GM23338 (cell line): Measurements from ENCODE around the gene MIPEP. TPM values are rescaled to one million over a fixed set of nuclear protein-coding genes. Genes with fewer than 3 reads are reported as not detected.

ENCODE experiments used
- CREB1 ChIP-seq: fragments of 250-450 bp; sonication (Bioruptor Pico); IDR thresholded peaks from 2 replicates; pipeline ENCODE4 v1.5.0; 2020; ENCODE audit warnings: low read depth, mild to moderate bottlenecking, moderate library complexity
- STAT1 ChIP-seq: IDR thresholded peaks from one replicate; pipeline ENCODE4 v1.6.1; 2016; ENCODE audit warnings: antibody characterized with exemption; ENCODE audit not compliant: unreplicated experiment
- ZNF114 ChIP-seq: fragments of 250-450 bp; sonication (Bioruptor Pico); IDR thresholded peaks from 2 replicates; pipeline ENCODE4 v1.5.0; 2020; ENCODE audit warnings: mild to moderate bottlenecking, moderate library complexity
- ZNF331 ChIP-seq: fragments of 250-450 bp; sonication (Bioruptor Pico); IDR thresholded peaks from 2 replicates; pipeline ENCODE4 v1.5.0; 2020; ENCODE audit warnings: low read depth, mild to moderate bottlenecking, moderate library complexity
- polyA plus RNA-seq: library from polyadenylated mRNA; unstranded; fragments of >200 nt; fragmentation: Nextera tagmentation; extraction: Ambion mirVana; gene quantifications from 2 replicates; pipeline ENCODE4 v1.2.1, GENCODE V29; 2016
- total RNA-seq: library from RNA; depleted of rRNA; stranded (reverse); fragments of >200 nt; shearing (Covaris generic); gene quantifications from 2 replicates; pipeline ENCODE4 v1.2.3, GENCODE V29; 2014
- TF ChIP-seq, protein P1 (sequence below): fragments of 250-450 bp; sonication (Bioruptor Pico); IDR thresholded peaks from 2 replicates; pipeline ENCODE4 v1.5.0; 2020; ENCODE audit warnings: mild to moderate bottlenecking, moderate library complexity
- TF ChIP-seq, protein P2 (sequence below), 2 experiments: fragments of 200-600 bp in 1 of 2; sonication (generic) in 1 of 2; conservative IDR thresholded peaks; 2 replicates each; pipeline versions ENCODE4 v1.5.1 to v1.6.1; 2016 to 2017; ENCODE audit warnings: antibody characterized with exemption in 2 of 2, low read depth in 2 of 2, mild to moderate bottlenecking in 2 of 2, moderate library complexity in 1 of 2
- TF ChIP-seq, protein P3 (sequence below): IDR thresholded peaks from 2 replicates; pipeline ENCODE4 v1.6.1; 2016; ENCODE audit warnings: antibody characterized with exemption

Gene MIPEP
- total and polyA plus RNA-seq, 2 experiments from 2014 or later = 20.8 to 22.5 TPM

DNA sequence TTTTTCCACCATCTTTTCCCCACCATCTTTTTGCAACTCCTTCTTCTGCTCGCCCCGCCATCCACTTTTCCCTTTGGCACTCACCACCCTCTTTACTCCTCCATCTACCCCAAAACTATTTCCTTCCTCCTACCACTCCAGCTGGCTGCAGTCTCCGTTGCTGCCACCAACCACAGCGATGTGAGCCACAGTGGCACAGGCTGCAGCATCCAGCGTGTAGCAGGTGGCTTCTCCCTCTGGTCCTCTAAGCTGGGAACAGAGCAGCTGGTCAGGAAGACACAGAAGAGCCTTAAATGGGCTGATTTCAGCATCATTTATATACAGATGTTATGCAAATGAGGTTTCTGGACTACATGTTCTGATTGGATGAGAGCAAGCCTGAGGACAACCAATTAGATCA is 174.5 kb downstream of the MIPEP start (continued):
- TF ChIP-seq, protein P1, sequence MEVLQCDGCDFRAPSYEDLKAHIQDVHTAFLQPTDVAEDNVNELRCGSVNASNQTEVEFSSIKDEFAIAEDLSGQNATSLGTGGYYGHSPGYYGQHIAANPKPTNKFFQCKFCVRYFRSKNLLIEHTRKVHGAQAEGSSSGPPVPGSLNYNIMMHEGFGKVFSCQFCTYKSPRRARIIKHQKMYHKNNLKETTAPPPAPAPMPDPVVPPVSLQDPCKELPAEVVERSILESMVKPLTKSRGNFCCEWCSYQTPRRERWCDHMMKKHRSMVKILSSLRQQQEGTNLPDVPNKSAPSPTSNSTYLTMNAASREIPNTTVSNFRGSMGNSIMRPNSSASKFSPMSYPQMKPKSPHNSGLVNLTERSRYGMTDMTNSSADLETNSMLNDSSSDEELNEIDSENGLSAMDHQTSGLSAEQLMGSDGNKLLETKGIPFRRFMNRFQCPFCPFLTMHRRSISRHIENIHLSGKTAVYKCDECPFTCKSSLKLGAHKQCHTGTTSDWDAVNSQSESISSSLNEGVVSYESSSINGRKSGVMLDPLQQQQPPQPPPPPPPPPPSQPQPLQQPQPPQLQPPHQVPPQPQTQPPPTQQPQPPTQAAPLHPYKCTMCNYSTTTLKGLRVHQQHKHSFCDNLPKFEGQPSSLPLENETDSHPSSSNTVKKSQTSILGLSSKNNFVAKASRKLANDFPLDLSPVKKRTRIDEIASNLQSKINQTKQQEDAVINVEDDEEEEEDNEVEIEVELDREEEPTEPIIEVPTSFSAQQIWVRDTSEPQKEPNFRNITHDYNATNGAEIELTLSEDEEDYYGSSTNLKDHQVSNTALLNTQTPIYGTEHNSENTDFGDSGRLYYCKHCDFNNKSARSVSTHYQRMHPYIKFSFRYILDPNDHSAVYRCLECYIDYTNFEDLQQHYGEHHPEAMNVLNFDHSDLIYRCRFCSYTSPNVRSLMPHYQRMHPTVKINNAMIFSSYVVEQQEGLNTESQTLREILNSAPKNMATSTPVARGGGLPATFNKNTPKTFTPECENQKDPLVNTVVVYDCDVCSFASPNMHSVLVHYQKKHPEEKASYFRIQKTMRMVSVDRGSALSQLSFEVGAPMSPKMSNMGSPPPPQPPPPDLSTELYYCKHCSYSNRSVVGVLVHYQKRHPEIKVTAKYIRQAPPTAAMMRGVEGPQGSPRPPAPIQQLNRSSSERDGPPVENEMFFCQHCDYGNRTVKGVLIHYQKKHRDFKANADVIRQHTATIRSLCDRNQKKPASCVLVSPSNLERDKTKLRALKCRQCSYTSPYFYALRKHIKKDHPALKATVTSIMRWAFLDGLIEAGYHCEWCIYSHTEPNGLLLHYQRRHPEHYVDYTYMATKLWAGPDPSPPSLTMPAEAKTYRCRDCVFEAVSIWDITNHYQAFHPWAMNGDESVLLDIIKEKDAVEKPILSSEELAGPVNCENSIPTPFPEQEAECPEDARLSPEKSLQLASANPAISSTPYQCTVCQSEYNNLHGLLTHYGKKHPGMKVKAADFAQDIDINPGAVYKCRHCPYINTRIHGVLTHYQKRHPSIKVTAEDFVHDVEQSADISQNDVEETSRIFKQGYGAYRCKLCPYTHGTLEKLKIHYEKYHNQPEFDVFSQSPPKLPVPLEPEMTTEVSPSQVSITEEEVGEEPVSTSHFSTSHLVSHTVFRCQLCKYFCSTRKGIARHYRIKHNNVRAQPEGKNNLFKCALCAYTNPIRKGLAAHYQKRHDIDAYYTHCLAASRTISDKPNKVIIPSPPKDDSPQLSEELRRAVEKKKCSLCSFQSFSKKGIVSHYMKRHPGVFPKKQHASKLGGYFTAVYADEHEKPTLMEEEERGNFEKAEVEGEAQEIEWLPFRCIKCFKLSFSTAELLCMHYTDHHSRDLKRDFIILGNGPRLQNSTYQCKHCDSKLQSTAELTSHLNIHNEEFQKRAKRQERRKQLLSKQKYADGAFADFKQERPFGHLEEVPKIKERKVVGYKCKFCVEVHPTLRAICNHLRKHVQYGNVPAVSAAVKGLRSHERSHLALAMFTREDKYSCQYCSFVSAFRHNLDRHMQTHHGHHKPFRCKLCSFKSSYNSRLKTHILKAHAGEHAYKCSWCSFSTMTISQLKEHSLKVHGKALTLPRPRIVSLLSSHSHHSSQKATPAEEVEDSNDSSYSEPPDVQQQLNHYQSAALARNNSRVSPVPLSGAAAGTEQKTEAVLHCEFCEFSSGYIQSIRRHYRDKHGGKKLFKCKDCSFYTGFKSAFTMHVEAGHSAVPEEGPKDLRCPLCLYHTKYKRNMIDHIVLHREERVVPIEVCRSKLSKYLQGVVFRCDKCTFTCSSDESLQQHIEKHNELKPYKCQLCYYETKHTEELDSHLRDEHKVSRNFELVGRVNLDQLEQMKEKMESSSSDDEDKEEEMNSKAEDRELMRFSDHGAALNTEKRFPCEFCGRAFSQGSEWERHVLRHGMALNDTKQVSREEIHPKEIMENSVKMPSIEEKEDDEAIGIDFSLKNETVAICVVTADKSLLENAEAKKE (CRISPR knock-in tag) = no peak
- TF ChIP-seq, protein P2, sequence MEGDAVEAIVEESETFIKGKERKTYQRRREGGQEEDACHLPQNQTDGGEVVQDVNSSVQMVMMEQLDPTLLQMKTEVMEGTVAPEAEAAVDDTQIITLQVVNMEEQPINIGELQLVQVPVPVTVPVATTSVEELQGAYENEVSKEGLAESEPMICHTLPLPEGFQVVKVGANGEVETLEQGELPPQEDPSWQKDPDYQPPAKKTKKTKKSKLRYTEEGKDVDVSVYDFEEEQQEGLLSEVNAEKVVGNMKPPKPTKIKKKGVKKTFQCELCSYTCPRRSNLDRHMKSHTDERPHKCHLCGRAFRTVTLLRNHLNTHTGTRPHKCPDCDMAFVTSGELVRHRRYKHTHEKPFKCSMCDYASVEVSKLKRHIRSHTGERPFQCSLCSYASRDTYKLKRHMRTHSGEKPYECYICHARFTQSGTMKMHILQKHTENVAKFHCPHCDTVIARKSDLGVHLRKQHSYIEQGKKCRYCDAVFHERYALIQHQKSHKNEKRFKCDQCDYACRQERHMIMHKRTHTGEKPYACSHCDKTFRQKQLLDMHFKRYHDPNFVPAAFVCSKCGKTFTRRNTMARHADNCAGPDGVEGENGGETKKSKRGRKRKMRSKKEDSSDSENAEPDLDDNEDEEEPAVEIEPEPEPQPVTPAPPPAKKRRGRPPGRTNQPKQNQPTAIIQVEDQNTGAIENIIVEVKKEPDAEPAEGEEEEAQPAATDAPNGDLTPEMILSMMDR (conservative IDR thresholded peaks at IDR 0.05; ENCODE audit: low read depth in 2 of 2) = no peak
- TF ChIP-seq STAT1 (no peak), ZNF331 (CRISPR knock-in tag) (no peak), CREB1 (CRISPR knock-in tag) (no peak), ZNF114 (CRISPR knock-in tag) (no peak)
- TF ChIP-seq, protein P3, sequence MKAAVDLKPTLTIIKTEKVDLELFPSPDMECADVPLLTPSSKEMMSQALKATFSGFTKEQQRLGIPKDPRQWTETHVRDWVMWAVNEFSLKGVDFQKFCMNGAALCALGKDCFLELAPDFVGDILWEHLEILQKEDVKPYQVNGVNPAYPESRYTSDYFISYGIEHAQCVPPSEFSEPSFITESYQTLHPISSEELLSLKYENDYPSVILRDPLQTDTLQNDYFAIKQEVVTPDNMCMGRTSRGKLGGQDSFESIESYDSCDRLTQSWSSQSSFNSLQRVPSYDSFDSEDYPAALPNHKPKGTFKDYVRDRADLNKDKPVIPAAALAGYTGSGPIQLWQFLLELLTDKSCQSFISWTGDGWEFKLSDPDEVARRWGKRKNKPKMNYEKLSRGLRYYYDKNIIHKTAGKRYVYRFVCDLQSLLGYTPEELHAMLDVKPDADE = no peak
